ENCODE results near the gene PID1. TPM values are rescaled to one million over a fixed set of nuclear protein-coding genes. Genes with fewer than 3 reads are reported as not detected.

PID1 gene
- total RNA-seq, 1 experiment from 2014 or later = not detected

DNA sequence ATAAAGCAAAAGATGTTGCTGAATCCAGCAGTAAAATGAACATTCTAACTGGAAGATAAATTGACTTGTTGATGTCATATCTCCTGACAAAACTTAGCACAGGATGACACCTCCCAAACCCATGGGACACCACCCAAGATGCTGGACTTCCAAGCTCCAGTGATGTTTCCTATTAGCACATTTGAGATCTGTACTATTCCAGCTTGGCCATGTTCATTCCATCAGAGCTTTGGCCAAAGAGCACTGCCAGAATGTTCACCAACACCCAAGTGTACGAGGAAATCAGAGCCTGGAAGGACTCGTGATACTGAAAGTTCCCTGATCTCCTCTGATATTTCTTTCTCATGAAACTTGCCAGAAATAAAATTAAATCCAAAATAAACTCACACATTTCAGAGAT is 44.7 kb downstream of the PID1 start:
- no peak for DNase-seq
- no TSS peak for BruUV-seq (replicated peaks)
- Histone ChIP-seq H2AFZ (no peak overlapping the region), H3K36me3 (ENCODE audit: low read depth) (no peaks in the 10 kb centered on the region), H3K27ac (no peak overlapping the region), H3K4me3 (no peak overlapping the region), H4K20me1 (ENCODE audit: insufficient read depth) (no peaks in the 10 kb centered on the region), H3F3A (ENCODE audit: insufficient read depth, low read depth) (no peaks in the 10 kb centered on the region), H3K4me1 (replicated peaks; ENCODE audit: insufficient read depth) (no peaks in the 10 kb centered on the region), H3K9me3 (ENCODE audit: insufficient read depth, low read depth) (no peaks in the 10 kb centered on the region), H3K9me2 (ENCODE audit: insufficient read depth) (no peaks in the 10 kb centered on the region), H3K79me2 (ENCODE audit: low read depth) (no peaks in the 10 kb centered on the region), H3K27me3 (ENCODE audit: insufficient read depth, low read depth) (no peaks in the 10 kb centered on the region), H3K4me2 (no peak overlapping the region)
- POLR2A ChIA-PET (ENCODE audit: unreplicated experiment) = no interaction called here
- intact Hi-C loops (cut with micrococcal nuclease; ENCODE audit: unreplicated experiment) = no loop called here
- TF ChIP-seq, protein P1, sequence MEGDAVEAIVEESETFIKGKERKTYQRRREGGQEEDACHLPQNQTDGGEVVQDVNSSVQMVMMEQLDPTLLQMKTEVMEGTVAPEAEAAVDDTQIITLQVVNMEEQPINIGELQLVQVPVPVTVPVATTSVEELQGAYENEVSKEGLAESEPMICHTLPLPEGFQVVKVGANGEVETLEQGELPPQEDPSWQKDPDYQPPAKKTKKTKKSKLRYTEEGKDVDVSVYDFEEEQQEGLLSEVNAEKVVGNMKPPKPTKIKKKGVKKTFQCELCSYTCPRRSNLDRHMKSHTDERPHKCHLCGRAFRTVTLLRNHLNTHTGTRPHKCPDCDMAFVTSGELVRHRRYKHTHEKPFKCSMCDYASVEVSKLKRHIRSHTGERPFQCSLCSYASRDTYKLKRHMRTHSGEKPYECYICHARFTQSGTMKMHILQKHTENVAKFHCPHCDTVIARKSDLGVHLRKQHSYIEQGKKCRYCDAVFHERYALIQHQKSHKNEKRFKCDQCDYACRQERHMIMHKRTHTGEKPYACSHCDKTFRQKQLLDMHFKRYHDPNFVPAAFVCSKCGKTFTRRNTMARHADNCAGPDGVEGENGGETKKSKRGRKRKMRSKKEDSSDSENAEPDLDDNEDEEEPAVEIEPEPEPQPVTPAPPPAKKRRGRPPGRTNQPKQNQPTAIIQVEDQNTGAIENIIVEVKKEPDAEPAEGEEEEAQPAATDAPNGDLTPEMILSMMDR (conservative IDR thresholded peaks at IDR 0.05) = no peak
- no peak for TF ChIP-seq EZH2 (IDR thresholded peaks at IDR 0.05; ENCODE audit: low read depth)
- CTCF ChIA-PET = no interaction called here

DNA sequence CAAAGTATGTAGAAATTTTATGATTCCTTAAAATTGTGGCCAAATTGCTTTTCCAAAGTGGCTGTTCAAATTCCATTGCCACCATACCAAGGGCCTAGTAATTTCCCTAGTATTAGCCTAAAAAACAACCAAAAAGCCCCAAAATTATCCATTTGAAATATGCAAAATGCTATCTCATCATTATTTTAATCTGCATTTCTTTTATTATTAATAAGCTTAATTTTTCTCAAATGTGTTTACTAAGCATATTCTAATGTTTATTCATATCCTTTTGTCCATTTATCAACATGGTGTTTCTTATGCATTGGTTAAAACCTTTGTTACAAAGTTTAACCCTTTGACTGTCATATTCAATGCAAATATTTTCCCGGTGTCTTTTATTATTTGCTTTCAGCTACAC is 48.0 kb downstream of the PID1 start:
- ChIA-PET POLR2A (ENCODE audit: unreplicated experiment) (no interaction called here), CTCF (no interaction called here)
- Histone ChIP-seq H3K9me2 (ENCODE audit: insufficient read depth) (no peaks in the 10 kb centered on the region), H3K9me3 (ENCODE audit: insufficient read depth, low read depth) (no peaks in the 10 kb centered on the region), H3K4me2 (no peak overlapping the region), H3K27me3 (ENCODE audit: insufficient read depth, low read depth) (no peaks in the 10 kb centered on the region), H3K79me2 (ENCODE audit: low read depth) (no peaks in the 10 kb centered on the region), H2AFZ (no peak overlapping the region), H3K4me1 (replicated peaks; ENCODE audit: insufficient read depth) (no peaks in the 10 kb centered on the region), H3K4me3 (no peak overlapping the region), H3K36me3 (ENCODE audit: low read depth) (no peaks in the 10 kb centered on the region), H3F3A (ENCODE audit: insufficient read depth, low read depth) (no peaks in the 10 kb centered on the region), H3K27ac (no peak overlapping the region), H4K20me1 (ENCODE audit: insufficient read depth) (no peaks in the 10 kb centered on the region)
- TF ChIP-seq, protein P1 (conservative IDR thresholded peaks at IDR 0.05) = no peak
- TF ChIP-seq EZH2 (IDR thresholded peaks at IDR 0.05; ENCODE audit: low read depth) = no peak
- intact Hi-C loops (cut with micrococcal nuclease; ENCODE audit: unreplicated experiment) = no loop called here
- BruUV-seq (replicated peaks) = no TSS peak
- no peak for DNase-seq

- no peaks in the 10 kb centered on the region for H3F3A ChIP-seq (ENCODE audit: insufficient read depth, low read depth)
- no TSS peak for BruUV-seq (replicated peaks)
Observed at GRCh38 chr2:229221641-229222040, 49.4 kb downstream of the PID1 start.

More at GRCh38 chr2:229221641-229222040, 49.4 kb downstream of the PID1 start:
- H3K36me3 ChIP-seq (ENCODE audit: low read depth) = no peaks in the 10 kb centered on the region
- H3K27ac ChIP-seq = no peak overlapping the region
- intact Hi-C loops (cut with micrococcal nuclease; ENCODE audit: unreplicated experiment) = no loop called here
- no peaks in the 10 kb centered on the region for H3K9me3 ChIP-seq (ENCODE audit: insufficient read depth, low read depth)
- H3K9me2 ChIP-seq (ENCODE audit: insufficient read depth) = no peaks in the 10 kb centered on the region
- CTCF ChIA-PET = no interaction called here
- POLR2A ChIA-PET (ENCODE audit: unreplicated experiment) = no interaction called here
- H4K20me1 ChIP-seq (ENCODE audit: insufficient read depth) = no peaks in the 10 kb centered on the region
- no peak overlapping the region for H3K4me2 ChIP-seq
- H3K79me2 ChIP-seq (ENCODE audit: low read depth) = no peaks in the 10 kb centered on the region
- TF ChIP-seq, protein P1 (conservative IDR thresholded peaks at IDR 0.05) = no peak
- TF ChIP-seq EZH2 (IDR thresholded peaks at IDR 0.05; ENCODE audit: low read depth) = no peak
- H3K27me3 ChIP-seq (ENCODE audit: insufficient read depth, low read depth) = no peaks in the 10 kb centered on the region
- H2AFZ ChIP-seq = no peak overlapping the region
- DNase-seq = no peak
- H3K4me1 ChIP-seq (replicated peaks; ENCODE audit: insufficient read depth) = no peaks in the 10 kb centered on the region
- H3K4me3 ChIP-seq = no peak overlapping the region

All from PC-9 (cell line).